ENCODE measurements around the gene NRCAM. TPM values are rescaled to one million over a fixed set of nuclear protein-coding genes. Genes with fewer than 3 reads are reported as not detected.

Gene NRCAM
- total RNA-seq, 1 donor from 2014 or later, result 0.14 TPM

DNA sequence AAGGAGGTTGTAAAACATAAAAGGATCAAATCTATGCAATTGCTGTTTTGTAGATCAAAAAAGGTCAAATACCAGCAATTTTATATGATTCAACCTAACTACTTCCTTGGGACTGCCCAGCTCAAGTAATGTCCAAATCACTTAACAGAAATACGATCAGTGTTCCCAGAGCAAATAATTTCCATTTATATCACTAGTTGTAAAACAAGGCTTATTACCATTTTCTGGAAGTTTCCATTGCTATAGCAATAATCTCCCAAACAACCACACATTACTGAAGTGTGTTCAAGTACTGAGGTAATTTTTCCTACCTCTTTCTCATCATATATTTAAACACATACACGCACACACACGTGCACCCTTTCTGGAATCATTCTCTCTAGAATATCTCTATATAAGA is 123.3 kb downstream of the NRCAM start:
- Histone ChIP-seq H3K4me1 (no peaks in the 10 kb centered on the region), H3K27me3 (ENCODE audit: low read depth) (no peaks in the 10 kb centered on the region), H3K27ac (replicated peaks) (no peak overlapping the region), H3K36me3 (no peaks in the 10 kb centered on the region), H3K9me3 (replicated peaks) (no peaks in the 10 kb centered on the region), H3K4me3 (no peak overlapping the region)
- no peak for DNase-seq
- intact Hi-C loops (cut with micrococcal nuclease), result no loop called here
- TF ChIP-seq, protein P1, sequence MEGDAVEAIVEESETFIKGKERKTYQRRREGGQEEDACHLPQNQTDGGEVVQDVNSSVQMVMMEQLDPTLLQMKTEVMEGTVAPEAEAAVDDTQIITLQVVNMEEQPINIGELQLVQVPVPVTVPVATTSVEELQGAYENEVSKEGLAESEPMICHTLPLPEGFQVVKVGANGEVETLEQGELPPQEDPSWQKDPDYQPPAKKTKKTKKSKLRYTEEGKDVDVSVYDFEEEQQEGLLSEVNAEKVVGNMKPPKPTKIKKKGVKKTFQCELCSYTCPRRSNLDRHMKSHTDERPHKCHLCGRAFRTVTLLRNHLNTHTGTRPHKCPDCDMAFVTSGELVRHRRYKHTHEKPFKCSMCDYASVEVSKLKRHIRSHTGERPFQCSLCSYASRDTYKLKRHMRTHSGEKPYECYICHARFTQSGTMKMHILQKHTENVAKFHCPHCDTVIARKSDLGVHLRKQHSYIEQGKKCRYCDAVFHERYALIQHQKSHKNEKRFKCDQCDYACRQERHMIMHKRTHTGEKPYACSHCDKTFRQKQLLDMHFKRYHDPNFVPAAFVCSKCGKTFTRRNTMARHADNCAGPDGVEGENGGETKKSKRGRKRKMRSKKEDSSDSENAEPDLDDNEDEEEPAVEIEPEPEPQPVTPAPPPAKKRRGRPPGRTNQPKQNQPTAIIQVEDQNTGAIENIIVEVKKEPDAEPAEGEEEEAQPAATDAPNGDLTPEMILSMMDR (IDR thresholded peaks at IDR 0.05; ENCODE audit: borderline replicate concordance), result no peak

DNA sequence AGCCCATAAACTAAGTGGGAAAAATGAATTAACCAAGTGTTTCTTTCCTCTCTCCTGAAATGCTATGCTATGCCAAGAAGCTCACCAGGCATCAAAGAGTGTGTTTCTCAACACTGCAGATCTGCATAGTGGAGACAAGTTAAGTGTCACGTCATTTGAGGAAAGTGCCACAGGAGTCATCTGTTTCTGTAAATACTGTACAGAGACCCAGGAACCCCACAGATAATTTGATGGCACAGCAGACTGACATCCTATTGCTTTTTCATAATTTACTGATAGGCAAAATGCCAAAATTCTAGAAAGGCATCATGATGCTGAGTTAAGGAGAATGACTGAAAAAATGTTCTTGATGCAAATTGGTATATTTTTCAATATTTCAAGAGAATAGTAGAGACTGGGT is 124.3 kb downstream of the NRCAM start:
- H3K27me3 ChIP-seq (ENCODE audit: low read depth), result no peaks in the 10 kb centered on the region
- TF ChIP-seq, protein P1 (IDR thresholded peaks at IDR 0.05; ENCODE audit: borderline replicate concordance), result no peak
- DNase-seq, result no peak
- H3K4me3 ChIP-seq, result no peak overlapping the region
- H3K4me1 ChIP-seq, result no peaks in the 10 kb centered on the region
- intact Hi-C loops (cut with micrococcal nuclease), result no loop called here
- no peaks in the 10 kb centered on the region for H3K36me3 ChIP-seq
- no peak overlapping the region for H3K27ac ChIP-seq (replicated peaks)
- no peaks in the 10 kb centered on the region for H3K9me3 ChIP-seq (replicated peaks)

DNA sequence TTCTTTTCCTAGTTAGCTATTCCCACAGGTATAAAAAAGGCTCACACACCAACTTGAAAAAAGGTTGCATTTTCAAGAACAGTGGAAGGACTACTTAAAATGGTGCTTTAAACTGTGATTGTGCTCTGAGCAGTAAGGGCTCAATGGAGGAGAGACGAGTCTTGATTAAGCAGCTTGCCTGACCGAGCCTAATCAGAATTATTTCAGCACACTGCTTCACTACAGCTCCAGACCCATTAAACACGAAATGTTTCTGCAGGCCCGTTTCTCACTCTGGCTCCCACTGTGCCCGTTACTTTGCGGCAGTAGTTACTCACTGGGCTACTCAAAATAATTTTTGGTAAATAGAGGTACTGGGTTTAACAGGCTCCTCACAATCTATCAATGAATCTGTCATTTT is 126.0 kb downstream of the NRCAM start:
- Histone ChIP-seq H3K36me3 (no peaks in the 10 kb centered on the region), H3K27me3 (ENCODE audit: low read depth) (no peaks in the 10 kb centered on the region), H3K9me3 (replicated peaks) (no peaks in the 10 kb centered on the region), H3K4me3 (no peak overlapping the region), H3K4me1 (no peaks in the 10 kb centered on the region), H3K27ac (replicated peaks) (no peak overlapping the region)
- intact Hi-C loops (cut with micrococcal nuclease), result no loop called here
- TF ChIP-seq, protein P1 (IDR thresholded peaks at IDR 0.05; ENCODE audit: borderline replicate concordance), result no peak
- DNase-seq, result no peak

DNA sequence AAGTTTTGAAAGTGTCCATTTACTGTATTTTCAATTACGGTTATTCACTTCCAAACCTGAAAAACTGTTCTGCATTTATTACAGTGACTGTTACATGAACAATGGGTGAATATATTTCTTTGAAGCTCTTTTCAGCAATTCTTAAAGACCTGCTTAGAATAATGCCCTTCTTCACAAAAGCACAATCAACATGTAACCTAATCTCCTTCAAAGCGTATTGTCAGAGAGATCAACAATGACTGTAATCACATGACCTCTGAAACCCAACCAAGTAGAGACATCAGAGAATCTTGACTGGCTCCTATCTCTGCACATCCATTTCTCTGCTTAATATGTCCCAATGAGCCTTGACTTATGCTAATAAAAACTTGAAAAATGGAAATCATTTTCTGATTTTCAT is 126.7 kb downstream of the NRCAM start:
- Histone ChIP-seq H3K27me3 (ENCODE audit: low read depth) (no peaks in the 10 kb centered on the region), H3K4me3 (no peak overlapping the region), H3K27ac (replicated peaks) (no peak overlapping the region), H3K36me3 (no peaks in the 10 kb centered on the region), H3K4me1 (no peaks in the 10 kb centered on the region), H3K9me3 (replicated peaks) (no peaks in the 10 kb centered on the region)
- no peak for DNase-seq
- TF ChIP-seq, protein P1 (IDR thresholded peaks at IDR 0.05; ENCODE audit: borderline replicate concordance), result no peak
- intact Hi-C loops (cut with micrococcal nuclease), result no loop called here

DNA sequence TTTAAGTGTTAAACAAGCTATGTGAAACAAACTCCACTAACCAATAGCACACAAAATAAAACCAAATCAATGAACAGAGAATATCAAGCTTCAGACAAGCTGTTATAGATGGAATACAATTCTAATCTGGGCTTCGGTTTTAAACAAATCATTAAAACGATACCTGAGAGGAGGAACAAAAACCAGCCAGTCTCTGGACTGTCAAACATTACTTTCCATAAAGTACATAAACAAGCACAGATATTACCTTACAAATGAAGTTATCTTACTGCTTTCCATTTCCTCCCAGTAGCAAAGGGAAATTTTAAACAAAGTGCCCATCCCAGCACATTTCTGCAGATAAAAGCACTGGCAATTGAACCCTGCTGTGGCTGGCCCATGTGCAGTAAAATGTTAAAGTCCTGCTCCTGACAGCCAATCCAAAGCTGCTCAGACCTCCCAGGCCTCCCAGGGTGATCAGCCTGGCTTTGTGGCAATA is 128.0 kb downstream of the NRCAM start:
- Histone ChIP-seq H3K27me3 (ENCODE audit: low read depth) (no peaks in the 10 kb centered on the region), H3K4me3 (no peak overlapping the region), H3K27ac (replicated peaks) (no peak overlapping the region), H3K4me1 (no peaks in the 10 kb centered on the region), H3K36me3 (no peaks in the 10 kb centered on the region), H3K9me3 (replicated peaks) (no peaks in the 10 kb centered on the region)
- DNase-seq, result no peak
- intact Hi-C loops (cut with micrococcal nuclease), result no loop called here
- TF ChIP-seq, protein P1 (IDR thresholded peaks at IDR 0.05; ENCODE audit: borderline replicate concordance), result no peak

DNA sequence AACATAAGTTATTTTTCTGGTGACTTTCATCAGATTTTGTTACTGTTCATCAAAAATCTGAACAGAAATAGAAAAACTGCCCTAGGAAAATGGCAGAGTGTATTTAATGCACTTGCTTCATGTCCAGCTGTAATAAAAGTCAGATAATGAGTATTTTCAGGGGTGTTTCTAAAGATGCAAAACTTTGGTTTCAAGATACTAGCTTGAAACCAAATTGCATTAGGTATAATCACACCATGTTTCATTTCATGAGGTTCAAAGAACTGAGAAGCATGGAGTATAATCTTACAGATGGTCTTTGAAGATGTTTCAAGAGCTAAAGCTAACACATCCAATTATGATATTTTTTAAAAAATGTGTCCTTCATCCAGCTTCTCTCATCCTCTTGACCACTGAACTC is 128.9 kb downstream of the NRCAM start:
- H3K9me3 ChIP-seq (replicated peaks), result no peaks in the 10 kb centered on the region
- intact Hi-C loops (cut with micrococcal nuclease), result no loop called here
- TF ChIP-seq, protein P1 (IDR thresholded peaks at IDR 0.05; ENCODE audit: borderline replicate concordance), result no peak
- H3K27ac ChIP-seq (replicated peaks), result no peak overlapping the region
- DNase-seq, result no peak
- H3K4me1 ChIP-seq, result no peaks in the 10 kb centered on the region
- H3K27me3 ChIP-seq (ENCODE audit: low read depth), result no peaks in the 10 kb centered on the region
- no peak overlapping the region for H3K4me3 ChIP-seq
- H3K36me3 ChIP-seq, result no peaks in the 10 kb centered on the region
